Measurements from ENCODE around the gene ENDOD1. TPM values are rescaled to one million over a fixed set of nuclear protein-coding genes. Genes with fewer than 3 reads are reported as not detected.
"Not testable (repeated sequence)": the region's sequence is repeated elsewhere in the genome, so short reads cannot be mapped to it uniquely, and the experiment has no call there.

The ENDOD1 gene
- polyA plus RNA-seq, 3 donors = 4.5 to 10.9 (median 6.3) TPM

GRCh38 chr11:95098826-95099225 is 9.2 kb downstream of the ENDOD1 start:
- H3K27ac ChIP-seq (ENCODE audit: low read depth, low read length) = no peak overlapping the region
- WGBS, 3 donors = 87 to 95% (median 87%) methylated on average over 3 of the region's 3 CpGs

- WGBS, 3 donors = 88 to 89% (median 89%) methylated on average over 4 of the region's 4 CpGs
- no peak overlapping the region for H3K27ac ChIP-seq (ENCODE audit: low read depth, low read length)
These were observed 10.6 kb downstream of the ENDOD1 start for GRCh38 chr11:95100191-95100648.

GRCh38 chr11:95100856-95101507 is 11.3 kb downstream of the ENDOD1 start:
- no peak overlapping the region for H3K27ac ChIP-seq (ENCODE audit: low read depth, low read length)
- 83 to 88% (median 85%) methylated on average over 6 of the region's 6 CpGs for WGBS, 3 donors

- 64 to 90% (median 81%) methylated on average over 1 of the region's 1 CpG for WGBS, 3 donors
- H3K27ac ChIP-seq (ENCODE audit: low read depth, low read length) = no peak overlapping the region
These were observed 12.3 kb downstream of the ENDOD1 start for GRCh38 chr11:95101935-95102334.

- WGBS, 3 donors = 98 to 100% (median 98%) methylated on average over 2 of the region's 2 CpGs
These were observed 13.1 kb downstream of the ENDOD1 start for GRCh38 chr11:95102733-95103132.

GRCh38 chr11:95103701-95104100 is 14.1 kb downstream of the ENDOD1 start:
- whole genome bisulfite sequencing, 3 donors = 91 to 98% (median 95%) methylated on average over 5 of the region's 5 CpGs
- no peak overlapping the region for H3K27ac ChIP-seq (ENCODE audit: low read depth, low read length)

More at GRCh38 chr11:95102733-95103132, 13.1 kb downstream of the ENDOD1 start:
- H3K27ac ChIP-seq (ENCODE audit: low read depth, low read length) = no peak overlapping the region

- WGBS, 3 donors = 83 to 92% (median 92%) methylated on average over 6 of the region's 6 CpGs
- no peak overlapping the region for H3K27ac ChIP-seq (ENCODE audit: low read depth, low read length)
These were observed 14.6 kb downstream of the ENDOD1 start for GRCh38 chr11:95104121-95104830.

GRCh38 chr11:95104856-95105255 is 15.2 kb downstream of the ENDOD1 start:
- 84 to 89% (median 88%) methylated on average over 3 of the region's 3 CpGs for WGBS, 3 donors
- H3K27ac ChIP-seq (ENCODE audit: low read depth, low read length) = no peak overlapping the region

- H3K27ac ChIP-seq (ENCODE audit: low read depth, low read length) = no peak overlapping the region
- 31 to 64% (median 36%) methylated on average over 9 of the region's 9 CpGs for WGBS, 3 donors
These were observed 18.5 kb downstream of the ENDOD1 start for GRCh38 chr11:95108159-95108611.

- WGBS, 3 donors = 44 to 74% (median 48%) methylated on average over 6 of the region's 6 CpGs
These were observed 19.3 kb downstream of the ENDOD1 start for GRCh38 chr11:95108671-95109551.

GRCh38 chr11:95111471-95111870 is 21.8 kb downstream of the ENDOD1 start:
- WGBS, 3 donors = 93 to 96% (median 95%) methylated on average over 3 of the region's 3 CpGs
- not testable (repeated sequence) for H3K27ac ChIP-seq (ENCODE audit: low read depth, low read length)

More at GRCh38 chr11:95108671-95109551, 19.3 kb downstream of the ENDOD1 start:
- peak overlapping the region; percentile 23 for H3K27ac ChIP-seq (ENCODE audit: low read depth, low read length)

GRCh38 chr11:95111923-95112540 is 22.4 kb downstream of the ENDOD1 start:
- no peak overlapping the region for H3K27ac ChIP-seq (ENCODE audit: low read depth, low read length)
- 85 to 89% (median 87%) methylated on average over 3 of the region's 3 CpGs for whole genome bisulfite sequencing, 3 donors

- WGBS, 3 donors = 41 to 81% (median 79%) methylated on average over 1 of the region's 1 CpG
- no peak overlapping the region for H3K27ac ChIP-seq (ENCODE audit: low read depth, low read length)
These were observed 26.0 kb downstream of the ENDOD1 start for GRCh38 chr11:95115597-95115996.

- 82 to 98% (median 95%) methylated on average over 2 of the region's 2 CpGs for WGBS, 3 donors
- H3K27ac ChIP-seq (ENCODE audit: low read depth, low read length) = no peak overlapping the region
These were observed 29.9 kb downstream of the ENDOD1 start for GRCh38 chr11:95119361-95120060.

- no peak overlapping the region for H3K27ac ChIP-seq (ENCODE audit: low read depth, low read length)
- WGBS, 3 donors = 76 to 94% (median 89%) methylated on average over 1 of the region's 1 CpG
These were observed 32.1 kb downstream of the ENDOD1 start for GRCh38 chr11:95121698-95122097.

GRCh38 chr11:95123556-95123955 is 33.9 kb downstream of the ENDOD1 start:
- 80 to 83% (median 80%) methylated on average over 3 of the region's 3 CpGs for WGBS, 3 donors
- no peak overlapping the region for H3K27ac ChIP-seq (ENCODE audit: low read depth, low read length)

- WGBS, 3 donors = 76 to 92% (median 89%) methylated on average over 3 of the region's 3 CpGs
- no peak overlapping the region for H3K27ac ChIP-seq (ENCODE audit: low read depth, low read length)
These were observed 39.0 kb downstream of the ENDOD1 start for GRCh38 chr11:95128602-95129001.

GRCh38 chr11:95132956-95133355 is 43.3 kb downstream of the ENDOD1 start:
- H3K27ac ChIP-seq (ENCODE audit: low read depth, low read length) = no peak overlapping the region
- WGBS, 3 donors = 34 to 58% (median 47%) methylated on average over 2 of the region's 2 CpGs
